ENCODE results near the gene DOK5.

The DOK5 gene

GRCh38 chr20:54665812-54666211, 190.4 kb downstream of the DOK5 start:
- H2BK5ac ChIP-seq (ENCODE audit: low read length), result no peak overlapping the region
- no peak overlapping the region for H3K4ac ChIP-seq (ENCODE audit: low read length)
- no peak overlapping the region for H4K8ac ChIP-seq (ENCODE audit: low read depth, low read length)
- no peaks in the 10 kb centered on the region for H3K79me1 ChIP-seq (ENCODE audit: low read depth, low read length)
- H3K36me3 ChIP-seq (replicated peaks in 1 of 2; ENCODE audit: control insufficient read depth in 2 of 2, insufficient read depth in 2 of 2, low read length in 2 of 2), result no peaks in the 10 kb centered on the region
- no peaks in the 10 kb centered on the region for H3K27me3 ChIP-seq (ENCODE audit: control insufficient read depth in 3 of 3, insufficient read depth in 3 of 3, low read depth in 1 of 3, low read length in 3 of 3)
- no peak for DNase-seq (ENCODE audit: low spot score)
- H3K4me1 ChIP-seq (ENCODE audit: control insufficient read depth in 2 of 2, insufficient read depth in 1 of 2, low read depth in 1 of 2, low read length in 2 of 2), result peaks cover 5 to 19% of the 10 kb centered on the region in 2 donors
- H3K9me3 ChIP-seq (replicated peaks in 1 of 2; ENCODE audit: control insufficient read depth in 2 of 2, insufficient read depth in 1 of 2, low read depth in 1 of 2, low read length in 2 of 2), result no peaks in the 10 kb centered on the region
- no peak overlapping the region for H2BK120ac ChIP-seq (ENCODE audit: low read depth, low read length)
- no peak overlapping the region for H3K27ac ChIP-seq (replicated peaks; ENCODE audit: low read length)
- no peak overlapping the region for H2BK15ac ChIP-seq (ENCODE audit: low read length)
- H2AK5ac ChIP-seq (ENCODE audit: low read depth, low read length), result no peak overlapping the region
- H3K9ac ChIP-seq (ENCODE audit: low read depth, low read length, poor library complexity), result no peak overlapping the region
- no peak overlapping the region for H3K23ac ChIP-seq (ENCODE audit: low read depth, low read length, poor library complexity)
- no peak overlapping the region for H3K4me2 ChIP-seq (ENCODE audit: insufficient read depth, low read length, poor library complexity, severe bottlenecking)
- H3K18ac ChIP-seq (ENCODE audit: low read length), result no peak overlapping the region
- no peak overlapping the region for H3K14ac ChIP-seq (ENCODE audit: low read length)
- no peak overlapping the region for H2AFZ ChIP-seq (ENCODE audit: low read length)
- H2BK12ac ChIP-seq (ENCODE audit: low read length), result no peak overlapping the region
- no peak overlapping the region for H3K4me3 ChIP-seq (ENCODE audit: low read length in 2 of 2)
- H4K91ac ChIP-seq (ENCODE audit: low read depth, low read length, poor library complexity), result no peak overlapping the region
- no CpG with 5 or more reads among the region's 1 CpG for WGBS, 2 donors (ENCODE audit: extremely low coverage in 2 of 2, insufficient read length in 2 of 2, insufficient replicate concordance in 1 of 2)

GRCh38 chr20:54668271-54669039, 193.1 kb downstream of the DOK5 start:
- no peak overlapping the region for H3K9ac ChIP-seq (ENCODE audit: low read depth, low read length, poor library complexity)
- no peak overlapping the region for H3K4me3 ChIP-seq (ENCODE audit: low read length in 2 of 2)
- H4K8ac ChIP-seq (ENCODE audit: low read depth, low read length), result no peak overlapping the region
- H3K23ac ChIP-seq (ENCODE audit: low read depth, low read length, poor library complexity), result no peak overlapping the region
- no peak overlapping the region for H3K14ac ChIP-seq (ENCODE audit: low read length)
- H2BK15ac ChIP-seq (ENCODE audit: low read length), result no peak overlapping the region
- no peak overlapping the region for H2AK5ac ChIP-seq (ENCODE audit: low read depth, low read length)
- H3K4ac ChIP-seq (ENCODE audit: low read length), result no peak overlapping the region
- H3K79me1 ChIP-seq (ENCODE audit: low read depth, low read length), result no peaks in the 10 kb centered on the region
- no peaks in the 10 kb centered on the region for H3K36me3 ChIP-seq (replicated peaks in 1 of 2; ENCODE audit: control insufficient read depth in 2 of 2, insufficient read depth in 2 of 2, low read length in 2 of 2)
- H3K4me1 ChIP-seq (ENCODE audit: control insufficient read depth in 2 of 2, insufficient read depth in 1 of 2, low read depth in 1 of 2, low read length in 2 of 2), result no peaks in the 10 kb centered on the region
- H4K91ac ChIP-seq (ENCODE audit: low read depth, low read length, poor library complexity), result no peak overlapping the region
- no peak overlapping the region for H2AFZ ChIP-seq (ENCODE audit: low read length)
- H2BK5ac ChIP-seq (ENCODE audit: low read length), result no peak overlapping the region
- no peak overlapping the region for H2BK120ac ChIP-seq (ENCODE audit: low read depth, low read length)
- no peaks in the 10 kb centered on the region for H3K27me3 ChIP-seq (ENCODE audit: control insufficient read depth in 3 of 3, insufficient read depth in 3 of 3, low read depth in 1 of 3, low read length in 3 of 3)
- no CpG with 5 or more reads among the region's 12 CpGs for WGBS, 2 donors (ENCODE audit: extremely low coverage in 2 of 2, insufficient read length in 2 of 2, insufficient replicate concordance in 1 of 2)
- no peak overlapping the region for H2BK12ac ChIP-seq (ENCODE audit: low read length)
- H3K18ac ChIP-seq (ENCODE audit: low read length), result no peak overlapping the region
- peak overlapping the region; percentile 23 for H3K4me2 ChIP-seq (ENCODE audit: insufficient read depth, low read length, poor library complexity, severe bottlenecking)
- DNase-seq (ENCODE audit: low spot score), result no peak
- H3K27ac ChIP-seq (replicated peaks; ENCODE audit: low read length), result no peak overlapping the region
- H3K9me3 ChIP-seq (replicated peaks in 1 of 2; ENCODE audit: control insufficient read depth in 2 of 2, insufficient read depth in 1 of 2, low read depth in 1 of 2, low read length in 2 of 2), result no peaks in the 10 kb centered on the region

- H3K36me3 ChIP-seq (replicated peaks in 1 of 2; ENCODE audit: control insufficient read depth in 2 of 2, insufficient read depth in 2 of 2, low read length in 2 of 2), result no peaks in the 10 kb centered on the region
- no peak overlapping the region for H4K91ac ChIP-seq (ENCODE audit: low read depth, low read length, poor library complexity)
- H3K79me1 ChIP-seq (ENCODE audit: low read depth, low read length), result no peaks in the 10 kb centered on the region
- H3K4me3 ChIP-seq (ENCODE audit: low read length in 2 of 2), result no peak overlapping the region
- no peaks in the 10 kb centered on the region for H3K9me3 ChIP-seq (replicated peaks in 1 of 2; ENCODE audit: control insufficient read depth in 2 of 2, insufficient read depth in 1 of 2, low read depth in 1 of 2, low read length in 2 of 2)
- H3K27ac ChIP-seq (replicated peaks; ENCODE audit: low read length), result no peak overlapping the region
- no peak overlapping the region for H3K18ac ChIP-seq (ENCODE audit: low read length)
- H2BK12ac ChIP-seq (ENCODE audit: low read length), result no peak overlapping the region
- H4K8ac ChIP-seq (ENCODE audit: low read depth, low read length), result no peak overlapping the region
- no peak overlapping the region for H2BK15ac ChIP-seq (ENCODE audit: low read length)
- H3K9ac ChIP-seq (ENCODE audit: low read depth, low read length, poor library complexity), result no peak overlapping the region
- H3K4me2 ChIP-seq (ENCODE audit: insufficient read depth, low read length, poor library complexity, severe bottlenecking), result no peak overlapping the region
- no peak overlapping the region for H2BK120ac ChIP-seq (ENCODE audit: low read depth, low read length)
- no peak overlapping the region for H3K14ac ChIP-seq (ENCODE audit: low read length)
- no peaks in the 10 kb centered on the region for H3K4me1 ChIP-seq (ENCODE audit: control insufficient read depth in 2 of 2, insufficient read depth in 1 of 2, low read depth in 1 of 2, low read length in 2 of 2)
- no peak for DNase-seq (ENCODE audit: low spot score)
- H3K23ac ChIP-seq (ENCODE audit: low read depth, low read length, poor library complexity), result no peak overlapping the region
- H3K27me3 ChIP-seq (ENCODE audit: control insufficient read depth in 3 of 3, insufficient read depth in 3 of 3, low read depth in 1 of 3, low read length in 3 of 3), result no peaks in the 10 kb centered on the region
- H3K4ac ChIP-seq (ENCODE audit: low read length), result no peak overlapping the region
- no peak overlapping the region for H2BK5ac ChIP-seq (ENCODE audit: low read length)
- no peak overlapping the region for H2AK5ac ChIP-seq (ENCODE audit: low read depth, low read length)
- H2AFZ ChIP-seq (ENCODE audit: low read length), result no peak overlapping the region
- no CpG with 5 or more reads among the region's 4 CpGs for WGBS, 2 donors (ENCODE audit: extremely low coverage in 2 of 2, insufficient read length in 2 of 2, insufficient replicate concordance in 1 of 2)
These were observed 193.6 kb downstream of the DOK5 start for GRCh38 chr20:54669040-54669363.

GRCh38 chr20:54678253-54678652, 202.9 kb downstream of the DOK5 start:
- no peak overlapping the region for H4K91ac ChIP-seq (ENCODE audit: low read depth, low read length, poor library complexity)
- H2BK5ac ChIP-seq (ENCODE audit: low read length), result no peak overlapping the region
- no peaks in the 10 kb centered on the region for H3K36me3 ChIP-seq (replicated peaks in 1 of 2; ENCODE audit: control insufficient read depth in 2 of 2, insufficient read depth in 2 of 2, low read length in 2 of 2)
- no peak overlapping the region for H3K4ac ChIP-seq (ENCODE audit: low read length)
- no peak overlapping the region for H2AFZ ChIP-seq (ENCODE audit: low read length)
- no peak for DNase-seq (ENCODE audit: low spot score)
- no peak overlapping the region for H3K9ac ChIP-seq (ENCODE audit: low read depth, low read length, poor library complexity)
- no peak overlapping the region for H3K23ac ChIP-seq (ENCODE audit: low read depth, low read length, poor library complexity)
- no peaks in the 10 kb centered on the region for H3K79me1 ChIP-seq (ENCODE audit: low read depth, low read length)
- H4K8ac ChIP-seq (ENCODE audit: low read depth, low read length), result no peak overlapping the region
- H2BK12ac ChIP-seq (ENCODE audit: low read length), result no peak overlapping the region
- no peak overlapping the region for H3K14ac ChIP-seq (ENCODE audit: low read length)
- no peak overlapping the region for H2AK5ac ChIP-seq (ENCODE audit: low read depth, low read length)
- H2BK15ac ChIP-seq (ENCODE audit: low read length), result no peak overlapping the region
- no peak overlapping the region for H3K4me3 ChIP-seq (ENCODE audit: low read length in 2 of 2)
- peaks cover 3 to 7% of the 10 kb centered on the region in 2 donors for H3K4me1 ChIP-seq (ENCODE audit: control insufficient read depth in 2 of 2, insufficient read depth in 1 of 2, low read depth in 1 of 2, low read length in 2 of 2)
- no peaks in the 10 kb centered on the region for H3K9me3 ChIP-seq (replicated peaks in 1 of 2; ENCODE audit: control insufficient read depth in 2 of 2, insufficient read depth in 1 of 2, low read depth in 1 of 2, low read length in 2 of 2)
- H3K18ac ChIP-seq (ENCODE audit: low read length), result no peak overlapping the region
- H3K27ac ChIP-seq (replicated peaks; ENCODE audit: low read length), result no peak overlapping the region
- peaks cover 0 to 13% (median 0%) of the 10 kb centered on the region in 3 experiments for H3K27me3 ChIP-seq (ENCODE audit: control insufficient read depth in 3 of 3, insufficient read depth in 3 of 3, low read depth in 1 of 3, low read length in 3 of 3)
- no CpG with 5 or more reads among the region's 1 CpG for WGBS, 2 donors (ENCODE audit: extremely low coverage in 2 of 2, insufficient read length in 2 of 2, insufficient replicate concordance in 1 of 2)
- H2BK120ac ChIP-seq (ENCODE audit: low read depth, low read length), result no peak overlapping the region
- no peak overlapping the region for H3K4me2 ChIP-seq (ENCODE audit: insufficient read depth, low read length, poor library complexity, severe bottlenecking)

All from neuronal stem cell (in vitro differentiated cells).